HepG2 (cell line): ENCODE measurements around the gene NPB. TPM values are rescaled to one million over a fixed set of nuclear protein-coding genes. Genes with fewer than 3 reads are reported as not detected.

Source experiments
- HNRNPLL ChIP-seq: fragments of 200-400 bp; formaldehyde crosslinking; IDR thresholded peaks from 2 replicates; pipeline ENCODE4 v1.6.1; 2017; ENCODE audit warnings: mild to moderate bottlenecking, low read depth, low read length; ENCODE audit not compliant: poor library complexity, severe bottlenecking
- HOXA7 ChIP-seq: sonication (generic); formaldehyde crosslinking; IDR thresholded peaks from 2 replicates; pipeline ENCODE4 v1.8.1; 2022; ENCODE audit warnings: mild to moderate bottlenecking, missing genetic modification reagents, moderate library complexity
- MAZ ChIP-seq, 2 experiments: sonication (generic) in 1 of 2; formaldehyde crosslinking in 1 of 2; IDR thresholded peaks; 2 replicates each; pipeline versions ENCODE4 v1.5.0 to v1.6.1; 2012 to 2020; ENCODE audit warnings: low read depth in 2 of 2, mild to moderate bottlenecking in 2 of 2, borderline replicate concordance in 1 of 2, improper control_type of control experiment in 1 of 2, low read length in 1 of 2, missing genetic modification reagents in 1 of 2, moderate library complexity in 1 of 2
- MYC ChIP-seq: sonication (generic); formaldehyde crosslinking; IDR thresholded peaks from 2 replicates; pipeline ENCODE4 v1.9.0; 2021; ENCODE audit warnings: missing genetic modification reagents, borderline replicate concordance
- TCF7 ChIP-seq: sonication (generic); IDR thresholded peaks from 2 replicates; pipeline ENCODE4 v1.6.1; 2016; ENCODE audit warnings: antibody characterized with exemption, low read depth
- YEATS2 ChIP-seq: sonication (generic); formaldehyde crosslinking; IDR thresholded peaks from 2 replicates; pipeline ENCODE4 v1.4.0; 2020; ENCODE audit warnings: missing genetic modification reagents, borderline replicate concordance
- ZFX ChIP-seq: sonication (generic); formaldehyde crosslinking; IDR thresholded peaks from 2 replicates; pipeline ENCODE4 v1.4.0; 2020; ENCODE audit warnings: mild to moderate bottlenecking, low read depth, missing genetic modification reagents, moderate library complexity
- ZNF296 ChIP-seq: sonication (generic); formaldehyde crosslinking; conservative IDR thresholded peaks from 2 replicates; pipeline ENCODE4 v1.5.0; 2020; ENCODE audit warnings: mild to moderate bottlenecking, missing genetic modification reagents
- ZNF543 ChIP-seq: sonication (generic); formaldehyde crosslinking; IDR thresholded peaks from 2 replicates; pipeline ENCODE4 v1.4.0; 2020; ENCODE audit warnings: mild to moderate bottlenecking, missing genetic modification reagents
- ZNF646 ChIP-seq: sonication (generic); formaldehyde crosslinking; IDR thresholded peaks from 2 replicates; pipeline ENCODE4 v1.9.0; 2021; ENCODE audit warnings: mild to moderate bottlenecking, missing genetic modification reagents
- polyA plus RNA-seq, 8 experiments: library from polyadenylated mRNA; depleted of rRNA in 3 of 8; stranded (reverse) in 7 of 8; unstranded in 1 of 8; fragments of >200 nt; fragmentation: Illumina TruSeq in 4 of 8; extraction: Trizol in 4 of 8; gene quantifications; 2 replicates each; pipeline versions ENCODE4 v1.2.1 to v1.2.3, GENCODE V29; 2011 to 2016; ENCODE audit warnings: low read depth in 4 of 8, missing spikeins in 1 of 8, mixed read lengths in 1 of 8; ENCODE audit not compliant: insufficient read depth in 1 of 8
- total RNA-seq, 5 experiments: library from RNA; depleted of rRNA; stranded (reverse); fragments of >200 nt; fragmentation: Illumina TruSeq; extraction: Trizol; gene quantifications; 2 replicates each; pipeline ENCODE4 v1.2.3, GENCODE V29; 2016; ENCODE audit warnings: low read depth in 1 of 5
- TF ChIP-seq, protein P1 (sequence below): sonication (generic); formaldehyde crosslinking; IDR thresholded peaks from 2 replicates; pipeline ENCODE4 v1.4.0; 2020; ENCODE audit warnings: mild to moderate bottlenecking, missing genetic modification reagents
- TF ChIP-seq, protein P2 (sequence below): sonication (generic); formaldehyde crosslinking; IDR thresholded peaks from 2 replicates; pipeline ENCODE4 v1.4.0; 2020; ENCODE audit warnings: missing genetic modification reagents; ENCODE audit errors: not compliant biosample characterization
- TF ChIP-seq, protein P3 (sequence below): sonication (generic); formaldehyde crosslinking; IDR thresholded peaks from 2 replicates; pipeline ENCODE4 v1.4.0; 2020; ENCODE audit warnings: missing genetic modification reagents

Gene NPB
- total and polyA plus RNA-seq, 2 of the 13 experiments (the other 11 are each of a cell fraction or from before 2014, with no cell fraction given): 0.11 to 0.93 TPM

- TF ChIP-seq, protein P1, sequence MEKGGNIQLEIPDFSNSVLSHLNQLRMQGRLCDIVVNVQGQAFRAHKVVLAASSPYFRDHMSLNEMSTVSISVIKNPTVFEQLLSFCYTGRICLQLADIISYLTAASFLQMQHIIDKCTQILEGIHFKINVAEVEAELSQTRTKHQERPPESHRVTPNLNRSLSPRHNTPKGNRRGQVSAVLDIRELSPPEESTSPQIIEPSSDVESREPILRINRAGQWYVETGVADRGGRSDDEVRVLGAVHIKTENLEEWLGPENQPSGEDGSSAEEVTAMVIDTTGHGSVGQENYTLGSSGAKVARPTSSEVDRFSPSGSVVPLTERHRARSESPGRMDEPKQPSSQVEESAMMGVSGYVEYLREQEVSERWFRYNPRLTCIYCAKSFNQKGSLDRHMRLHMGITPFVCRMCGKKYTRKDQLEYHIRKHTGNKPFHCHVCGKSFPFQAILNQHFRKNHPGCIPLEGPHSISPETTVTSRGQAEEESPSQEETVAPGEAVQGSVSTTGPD (CRISPR knock-in tag): no peak
- TF ChIP-seq, protein P2, sequence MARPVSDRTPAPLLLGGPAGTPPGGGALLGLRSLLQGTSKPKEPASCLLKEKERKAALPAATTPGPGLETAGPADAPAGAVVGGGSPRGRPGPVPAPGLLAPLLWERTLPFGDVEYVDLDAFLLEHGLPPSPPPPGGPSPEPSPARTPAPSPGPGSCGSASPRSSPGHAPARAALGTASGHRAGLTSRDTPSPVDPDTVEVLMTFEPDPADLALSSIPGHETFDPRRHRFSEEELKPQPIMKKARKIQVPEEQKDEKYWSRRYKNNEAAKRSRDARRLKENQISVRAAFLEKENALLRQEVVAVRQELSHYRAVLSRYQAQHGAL (CRISPR knock-in tag): no peak
- TF ChIP-seq YEATS2: no peak
- TF ChIP-seq HNRNPLL: peak; percentile 94
- no peak for TF ChIP-seq MYC (CRISPR knock-in tag)
- TF ChIP-seq MAZ (IDR thresholded peaks at IDR 0.05; ENCODE audit: borderline replicate concordance, low read depth, low read length): no peak
- peak; percentile 65; the same call in 1 of the 2 replicates for TF ChIP-seq MAZ (CRISPR knock-in tag; IDR thresholded peaks at IDR 0.05; ENCODE audit: low read depth)
- no peak for TF ChIP-seq ZNF296 (CRISPR knock-in tag)
- no peak for TF ChIP-seq HOXA7 (CRISPR knock-in tag)
- TF ChIP-seq ZNF646 (CRISPR knock-in tag): no peak
- TF ChIP-seq, protein P3, sequence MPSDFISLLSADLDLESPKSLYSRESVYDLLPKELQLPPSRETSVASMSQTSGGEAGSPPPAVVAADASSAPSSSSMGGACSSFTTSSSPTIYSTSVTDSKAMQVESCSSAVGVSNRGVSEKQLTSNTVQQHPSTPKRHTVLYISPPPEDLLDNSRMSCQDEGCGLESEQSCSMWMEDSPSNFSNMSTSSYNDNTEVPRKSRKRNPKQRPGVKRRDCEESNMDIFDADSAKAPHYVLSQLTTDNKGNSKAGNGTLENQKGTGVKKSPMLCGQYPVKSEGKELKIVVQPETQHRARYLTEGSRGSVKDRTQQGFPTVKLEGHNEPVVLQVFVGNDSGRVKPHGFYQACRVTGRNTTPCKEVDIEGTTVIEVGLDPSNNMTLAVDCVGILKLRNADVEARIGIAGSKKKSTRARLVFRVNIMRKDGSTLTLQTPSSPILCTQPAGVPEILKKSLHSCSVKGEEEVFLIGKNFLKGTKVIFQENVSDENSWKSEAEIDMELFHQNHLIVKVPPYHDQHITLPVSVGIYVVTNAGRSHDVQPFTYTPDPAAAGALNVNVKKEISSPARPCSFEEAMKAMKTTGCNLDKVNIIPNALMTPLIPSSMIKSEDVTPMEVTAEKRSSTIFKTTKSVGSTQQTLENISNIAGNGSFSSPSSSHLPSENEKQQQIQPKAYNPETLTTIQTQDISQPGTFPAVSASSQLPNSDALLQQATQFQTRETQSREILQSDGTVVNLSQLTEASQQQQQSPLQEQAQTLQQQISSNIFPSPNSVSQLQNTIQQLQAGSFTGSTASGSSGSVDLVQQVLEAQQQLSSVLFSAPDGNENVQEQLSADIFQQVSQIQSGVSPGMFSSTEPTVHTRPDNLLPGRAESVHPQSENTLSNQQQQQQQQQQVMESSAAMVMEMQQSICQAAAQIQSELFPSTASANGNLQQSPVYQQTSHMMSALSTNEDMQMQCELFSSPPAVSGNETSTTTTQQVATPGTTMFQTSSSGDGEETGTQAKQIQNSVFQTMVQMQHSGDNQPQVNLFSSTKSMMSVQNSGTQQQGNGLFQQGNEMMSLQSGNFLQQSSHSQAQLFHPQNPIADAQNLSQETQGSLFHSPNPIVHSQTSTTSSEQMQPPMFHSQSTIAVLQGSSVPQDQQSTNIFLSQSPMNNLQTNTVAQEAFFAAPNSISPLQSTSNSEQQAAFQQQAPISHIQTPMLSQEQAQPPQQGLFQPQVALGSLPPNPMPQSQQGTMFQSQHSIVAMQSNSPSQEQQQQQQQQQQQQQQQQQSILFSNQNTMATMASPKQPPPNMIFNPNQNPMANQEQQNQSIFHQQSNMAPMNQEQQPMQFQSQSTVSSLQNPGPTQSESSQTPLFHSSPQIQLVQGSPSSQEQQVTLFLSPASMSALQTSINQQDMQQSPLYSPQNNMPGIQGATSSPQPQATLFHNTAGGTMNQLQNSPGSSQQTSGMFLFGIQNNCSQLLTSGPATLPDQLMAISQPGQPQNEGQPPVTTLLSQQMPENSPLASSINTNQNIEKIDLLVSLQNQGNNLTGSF: no peak
- TF ChIP-seq ZFX (CRISPR knock-in tag): peak; percentile 72
- peak; percentile 48; the same call in 1 of the 2 replicates for TF ChIP-seq ZNF543 (CRISPR knock-in tag)
- no peak for TF ChIP-seq TCF7
Observed at GRCh38 chr17:81917565-81918332, 15.7 kb downstream of the NPB start, which contains the start of gene SIRT7 (continued).
